ENCODE results near the gene EPN2.

DNA sequence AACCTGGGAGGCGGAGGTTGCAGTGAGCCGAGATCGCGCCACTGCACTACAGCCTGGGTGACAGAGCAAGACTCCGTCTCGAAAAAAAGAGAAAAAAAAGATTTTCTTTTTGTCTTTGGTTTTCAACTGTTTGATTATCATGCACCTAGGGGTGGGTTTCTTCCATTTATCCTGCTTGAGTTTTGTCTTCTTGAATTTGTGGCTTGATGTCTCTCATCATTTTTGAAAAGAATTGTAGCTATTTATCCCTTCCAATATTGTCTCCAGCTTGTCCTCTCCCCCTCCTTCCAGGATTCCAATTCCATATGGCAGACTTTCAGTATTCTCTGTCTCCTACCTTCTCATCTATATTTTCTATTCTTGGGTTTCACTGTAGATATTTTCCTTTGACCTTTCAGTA, 117.6 kb downstream of the EPN2 start:
- TF ChIP-seq POLR2AphosphoS5 (IDR thresholded peaks at IDR 0.05; ENCODE audit: low read depth, low read length): no peak
- TF ChIP-seq SIN3A (IDR thresholded peaks at IDR 0.05; ENCODE audit: borderline replicate concordance, insufficient read depth, low read length): no peak
- no peak for TF ChIP-seq TAF1 (IDR thresholded peaks at IDR 0.05; ENCODE audit: borderline replicate concordance, insufficient read depth, low read length)
- TF ChIP-seq, protein P1, sequence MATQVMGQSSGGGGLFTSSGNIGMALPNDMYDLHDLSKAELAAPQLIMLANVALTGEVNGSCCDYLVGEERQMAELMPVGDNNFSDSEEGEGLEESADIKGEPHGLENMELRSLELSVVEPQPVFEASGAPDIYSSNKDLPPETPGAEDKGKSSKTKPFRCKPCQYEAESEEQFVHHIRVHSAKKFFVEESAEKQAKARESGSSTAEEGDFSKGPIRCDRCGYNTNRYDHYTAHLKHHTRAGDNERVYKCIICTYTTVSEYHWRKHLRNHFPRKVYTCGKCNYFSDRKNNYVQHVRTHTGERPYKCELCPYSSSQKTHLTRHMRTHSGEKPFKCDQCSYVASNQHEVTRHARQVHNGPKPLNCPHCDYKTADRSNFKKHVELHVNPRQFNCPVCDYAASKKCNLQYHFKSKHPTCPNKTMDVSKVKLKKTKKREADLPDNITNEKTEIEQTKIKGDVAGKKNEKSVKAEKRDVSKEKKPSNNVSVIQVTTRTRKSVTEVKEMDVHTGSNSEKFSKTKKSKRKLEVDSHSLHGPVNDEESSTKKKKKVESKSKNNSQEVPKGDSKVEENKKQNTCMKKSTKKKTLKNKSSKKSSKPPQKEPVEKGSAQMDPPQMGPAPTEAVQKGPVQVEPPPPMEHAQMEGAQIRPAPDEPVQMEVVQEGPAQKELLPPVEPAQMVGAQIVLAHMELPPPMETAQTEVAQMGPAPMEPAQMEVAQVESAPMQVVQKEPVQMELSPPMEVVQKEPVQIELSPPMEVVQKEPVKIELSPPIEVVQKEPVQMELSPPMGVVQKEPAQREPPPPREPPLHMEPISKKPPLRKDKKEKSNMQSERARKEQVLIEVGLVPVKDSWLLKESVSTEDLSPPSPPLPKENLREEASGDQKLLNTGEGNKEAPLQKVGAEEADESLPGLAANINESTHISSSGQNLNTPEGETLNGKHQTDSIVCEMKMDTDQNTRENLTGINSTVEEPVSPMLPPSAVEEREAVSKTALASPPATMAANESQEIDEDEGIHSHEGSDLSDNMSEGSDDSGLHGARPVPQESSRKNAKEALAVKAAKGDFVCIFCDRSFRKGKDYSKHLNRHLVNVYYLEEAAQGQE (IDR thresholded peaks at IDR 0.05; ENCODE audit: insufficient read depth in 1 of 2, low read depth in 2 of 2, low read length in 2 of 2): no peak
- no peak for TF ChIP-seq FOXP2 (optimal IDR thresholded peaks at IDR 0.05; ENCODE audit: borderline replicate concordance, extremely low read depth, extremely low read length, insufficient read depth)
